Ovary (tissue), 9 donors: ENCODE measurements around the gene SCRG1. TPM values are rescaled to one million over a fixed set of nuclear protein-coding genes. Genes with fewer than 3 reads are reported as not detected.

Source experiments
- DNase-seq, 5 donors: peaks; one replicate each; pipeline ENCODE4 v3.0.0-alpha.2; 2019 to 2020
- H3K27ac ChIP-seq, 2 donors: fragments of 200-600 bp; one replicate each; pipeline versions ENCODE4 v1.5.1 to v1.8.0; 2019 to 2022
- H3K27me3 ChIP-seq: fragments of 200-600 bp; one replicate; pipeline ENCODE4 v1.8.0; 2022
- H3K36me3 ChIP-seq: fragments of 200-600 bp; sonication (generic); one replicate; pipeline ENCODE4 v1.5.1; 2019
- H3K4me1 ChIP-seq: one replicate; pipeline ENCODE4 v1.8.1; 2013; ENCODE audit warnings: mild to moderate bottlenecking, moderate library complexity; ENCODE audit not compliant: insufficient read depth
- H3K4me3 ChIP-seq: fragments of 200-600 bp; sonication (generic); one replicate; pipeline ENCODE4 v1.5.1; 2017
- H3K9me3 ChIP-seq, 2 donors: fragments of 200-600 bp in 1 of 2; sonication (generic) in 1 of 2; one replicate each; pipeline versions ENCODE4 v1.5.1 to v1.8.1; 2013 to 2019; ENCODE audit warnings: mild to moderate bottlenecking in 1 of 2, moderate library complexity in 1 of 2
- CTCF ChIP-seq, 3 donors: fragments of 450-650 bp in 2 of 3; fragments of 200-600 bp in 1 of 3; IDR thresholded peaks; one replicate each; pipeline versions ENCODE4 v1.5.1 to v1.8.0; 2016 to 2022; ENCODE audit warnings: antibody characterized with exemption in 3 of 3, mild to moderate bottlenecking in 1 of 3
- EP300 ChIP-seq: sonication (generic); formaldehyde crosslinking; IDR thresholded peaks from one replicate; pipeline ENCODE4 v1.6.1; 2017; ENCODE audit warnings: antibody characterized with exemption
- POLR2A ChIP-seq: fragments of 450-650 bp; IDR thresholded peaks from one replicate; pipeline ENCODE4 v1.6.1; 2017; ENCODE audit warnings: antibody characterized with exemption, mild to moderate bottlenecking, moderate library complexity
- WGBS, 3 donors: extraction: QIAGEN DNeasy Blood & Tissue Kit in 1 of 3; methylation state at CpG; one replicate each; pipeline versions ENCODE4 v1.1.5 to v1.1.7; 2013 to 2017; 5-methylcytosine and 5-hydroxymethylcytosine counted together
- intact Hi-C, 4 donors: fragments of 100-400 bp; cut with DNase I; formaldehyde crosslinking; loops; one replicate each; pipeline versions ENCODE4 v1.11.0 to v1.15.1; 2022 to 2023
- polyA plus RNA-seq, 2 donors: library from polyadenylated mRNA; stranded (reverse); fragments of 200-250 nt in 1 of 2; fragments of 350-450 nt in 1 of 2; fragmentation: Illumina TruSeq in 1 of 2; extraction: RNeasy Lipid Tissue Mini Kit (QIAGEN cat#74804) in 1 of 2; gene quantifications; one replicate each; pipeline ENCODE4 v1.2.3, GENCODE V29; 2013 to 2014
- total RNA-seq, 7 donors: library from RNA; depleted of rRNA in 2 of 7; stranded (reverse); fragments of >200 nt in 2 of 7; fragmentation: NEBNext Ultra II Directional in 3 of 7; extraction: Animal tissue kit (Norgen Biotek cat#: 25700) in 3 of 7; gene quantifications; one replicate each; pipeline versions ENCODE4 v1.1.0 to v1.2.4, GENCODE V29; 2016 to 2023
- donor health status: DM: no; HTN: no; CAD: no; lungs with moderate emphysema.
- donor health status: DM: no; HTN: no; CAD: no.
- donor health status: Bipolar disorder and iron deficiency.
- donor health status: DM: yes; HTN: yes; CAD: no.
- donor health status: DM: no; HTN: no; CAD: no.
- donor health status: DM: yes; HTN: yes; CAD: no.

SCRG1 gene
- total and polyA plus RNA-seq, 9 donors = 0.08 to 3.0 (median 0.34) TPM; not detected in 1

- Histone ChIP-seq H3K4me3 (no peak overlapping the region), H3K27me3 (no peaks in the 10 kb centered on the region), H3K36me3 (no peaks in the 10 kb centered on the region), H3K9me3 (no peaks in the 10 kb centered on the region), H3K27ac (no peak overlapping the region), H3K4me1 (no peaks in the 10 kb centered on the region)
- no peak for DNase-seq
- TF ChIP-seq EP300 (no peak), CTCF (IDR thresholded peaks at IDR 0.05) (no peak), POLR2A (no peak)
- 94 to 97% (median 94%) methylated on average over 7 of the region's 7 CpGs for WGBS, 3 donors
- intact Hi-C loops = no loop called here
Measured at GRCh38 chr4:173434231-173434630, 35.3 kb upstream of the SCRG1 start.

- Histone ChIP-seq H3K4me1 (no peaks in the 10 kb centered on the region), H3K4me3 (no peak overlapping the region), H3K27ac (no peak overlapping the region), H3K36me3 (no peaks in the 10 kb centered on the region), H3K27me3 (no peaks in the 10 kb centered on the region), H3K9me3 (no peaks in the 10 kb centered on the region)
- intact Hi-C loops = no loop called here
- no peak for DNase-seq
- TF ChIP-seq EP300 (no peak), CTCF (IDR thresholded peaks at IDR 0.05) (no peak), POLR2A (no peak)
- WGBS, 3 donors = 89 to 94% (median 92%) methylated on average over 3 of the region's 3 CpGs
Measured at GRCh38 chr4:173433447-173433846, 34.5 kb upstream of the SCRG1 start.

- Histone ChIP-seq H3K4me1 (no peaks in the 10 kb centered on the region), H3K27me3 (no peaks in the 10 kb centered on the region), H3K36me3 (no peaks in the 10 kb centered on the region), H3K4me3 (no peak overlapping the region), H3K9me3 (no peaks in the 10 kb centered on the region), H3K27ac (no peak overlapping the region)
- intact Hi-C loops = no loop called here
- TF ChIP-seq EP300 (no peak), POLR2A (no peak), CTCF (IDR thresholded peaks at IDR 0.05) (no peak)
- 87 to 92% (median 89%) methylated on average over 5 of the region's 5 CpGs for WGBS, 3 donors
- no peak for DNase-seq
Measured at GRCh38 chr4:173432430-173432829, 33.5 kb upstream of the SCRG1 start.

GRCh38 chr4:173426064-173426463, 27.1 kb upstream of the SCRG1 start:
- no peak for DNase-seq
- Histone ChIP-seq H3K27me3 (no peaks in the 10 kb centered on the region), H3K4me1 (no peaks in the 10 kb centered on the region), H3K4me3 (no peak overlapping the region), H3K27ac (no peak overlapping the region), H3K9me3 (no peaks in the 10 kb centered on the region), H3K36me3 (no peaks in the 10 kb centered on the region)
- TF ChIP-seq POLR2A (no peak), EP300 (no peak), CTCF (IDR thresholded peaks at IDR 0.05) (no peak)
- 88 to 94% (median 92%) methylated on average over 2 of the region's 2 CpGs for WGBS, 3 donors
- intact Hi-C loops = loop anchor here in 1 of 4 donors (5.0 kb wide), 1 partner anchor 66 kb away; no protein-coding TSS in a partner anchor
